DMS79 (cell line): ENCODE measurements around the gene PLEKHM3.
A peak's percentile ranks its signal among the peaks of the same experiment; 100 is the strongest.

Experiments used
- DNase-seq: peaks from one replicate; lab custom pipeline; 2025; lab: John Stamatoyannopoulos, UW

Gene PLEKHM3

GRCh38 chr2:207887500-207887899 is 137.8 kb downstream of the PLEKHM3 start:
- no peak for DNase-seq

- no peak for DNase-seq
Observed at GRCh38 chr2:207885010-207885409, 140.3 kb downstream of the PLEKHM3 start.

GRCh38 chr2:207884127-207884526 is 141.2 kb downstream of the PLEKHM3 start:
- DNase-seq, result no peak

- no peak for DNase-seq
Observed at GRCh38 chr2:207883002-207883780, 142.1 kb downstream of the PLEKHM3 start.

GRCh38 chr2:207881902-207882301 is 143.4 kb downstream of the PLEKHM3 start:
- DNase-seq, result no peak

- no peak for DNase-seq
Observed at GRCh38 chr2:207879536-207879935, 145.8 kb downstream of the PLEKHM3 start.

- no peak for DNase-seq
Observed at GRCh38 chr2:207876842-207877535, 148.3 kb downstream of the PLEKHM3 start.

GRCh38 chr2:207875473-207876212 is 149.7 kb downstream of the PLEKHM3 start:
- no peak for DNase-seq

- no peak for DNase-seq
Observed at GRCh38 chr2:207873794-207874193, 151.5 kb downstream of the PLEKHM3 start.

GRCh38 chr2:207871911-207872310 is 153.4 kb downstream of the PLEKHM3 start:
- DNase-seq, result no peak

GRCh38 chr2:207871506-207871905 is 153.8 kb downstream of the PLEKHM3 start:
- peak; percentile 17 for DNase-seq

- no peak for DNase-seq
Observed at GRCh38 chr2:207870814-207871213, 154.5 kb downstream of the PLEKHM3 start.

- DNase-seq, result no peak
Observed at GRCh38 chr2:207869784-207870778, 155.2 kb downstream of the PLEKHM3 start.

GRCh38 chr2:207868855-207869596 is 156.3 kb downstream of the PLEKHM3 start:
- no peak for DNase-seq

GRCh38 chr2:207867905-207868304 is 157.4 kb downstream of the PLEKHM3 start:
- no peak for DNase-seq

- DNase-seq, result no peak
Observed at GRCh38 chr2:207867056-207867455, 158.3 kb downstream of the PLEKHM3 start.

- no peak for DNase-seq
Observed at GRCh38 chr2:207865210-207865609, 160.1 kb downstream of the PLEKHM3 start.

- no peak for DNase-seq
Observed at GRCh38 chr2:207863345-207863744, 162.0 kb downstream of the PLEKHM3 start.

GRCh38 chr2:207861789-207862188 is 163.5 kb downstream of the PLEKHM3 start:
- no peak for DNase-seq

GRCh38 chr2:207860685-207861084 is 164.6 kb downstream of the PLEKHM3 start:
- no peak for DNase-seq

- DNase-seq, result no peak
Observed at GRCh38 chr2:207855591-207855990, 169.7 kb downstream of the PLEKHM3 start.
